ENCODE data around the gene MCM10.

The MCM10 gene

DNA sequence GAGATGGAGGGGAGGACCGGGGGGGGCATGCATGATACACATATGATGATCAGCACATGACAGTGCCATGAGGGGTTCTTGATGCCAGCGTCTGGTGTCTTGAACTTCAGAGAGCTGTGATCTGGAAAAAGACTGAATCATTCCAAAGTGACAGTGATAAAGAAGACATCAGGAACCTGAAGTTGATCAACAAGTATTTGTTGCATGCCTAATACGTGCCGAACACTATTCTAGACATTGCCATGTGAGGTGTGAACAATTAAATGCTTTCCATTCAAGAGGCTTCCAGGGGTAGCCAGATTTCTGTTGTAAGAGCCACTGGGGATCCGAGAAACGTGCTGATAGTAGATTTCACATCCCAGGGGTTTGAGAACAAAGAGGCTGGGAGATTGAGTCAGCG, 6.2 kb downstream of the MCM10 start:
- no peak for DNase-seq

GRCh38 chr10:13168781-13169180, 7.4 kb downstream of the MCM10 start:
- DNase-seq, result no peak

DNA sequence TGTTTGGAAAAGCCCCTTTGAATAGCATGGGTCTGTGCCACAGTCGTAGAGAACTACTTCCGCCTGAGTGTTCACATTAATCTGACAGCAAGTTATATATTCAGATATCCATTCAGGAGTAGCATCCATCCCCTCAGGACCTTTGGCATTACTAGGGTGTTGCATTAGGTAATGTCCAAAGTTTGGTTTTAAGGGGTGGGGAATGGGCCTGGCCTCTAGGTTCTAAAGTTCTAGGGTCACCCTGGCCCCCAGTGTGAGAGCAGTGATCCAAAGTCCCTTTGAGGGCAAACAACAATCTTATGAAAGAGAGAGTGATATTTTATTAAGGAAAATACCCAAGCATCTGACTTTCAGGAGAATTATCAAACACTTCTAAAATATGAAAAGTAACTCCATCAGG, 12.3 kb downstream of the MCM10 start:
- DNase-seq, result no peak

- DNase-seq, result no peak
Observed at GRCh38 chr10:13180788-13181187, 19.4 kb downstream of the MCM10 start.

DNA sequence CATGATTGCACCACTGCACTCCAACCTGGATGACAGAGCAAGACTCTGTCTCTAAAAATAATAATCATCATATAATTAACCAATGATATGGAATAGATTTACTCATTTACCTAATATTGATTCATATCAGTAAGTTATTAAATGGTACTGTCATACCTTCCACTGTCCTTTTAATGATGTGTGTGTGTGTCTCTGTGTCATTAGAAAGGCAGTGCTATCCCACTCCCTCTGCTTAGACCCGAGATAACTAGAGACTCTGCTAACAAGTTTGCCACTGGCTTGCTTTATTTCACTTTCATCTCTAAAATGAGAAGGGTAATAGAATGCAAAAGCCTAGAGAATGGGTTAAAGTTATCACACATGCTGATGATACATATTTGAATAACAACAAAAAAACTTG, 21.1 kb downstream of the MCM10 start:
- DNase-seq, result no peak

- DNase-seq, result no peak
Observed at GRCh38 chr10:13183625-13184024, 22.3 kb downstream of the MCM10 start.

GRCh38 chr10:13184276-13184675, 22.9 kb downstream of the MCM10 start:
- DNase-seq, result no peak

DNA sequence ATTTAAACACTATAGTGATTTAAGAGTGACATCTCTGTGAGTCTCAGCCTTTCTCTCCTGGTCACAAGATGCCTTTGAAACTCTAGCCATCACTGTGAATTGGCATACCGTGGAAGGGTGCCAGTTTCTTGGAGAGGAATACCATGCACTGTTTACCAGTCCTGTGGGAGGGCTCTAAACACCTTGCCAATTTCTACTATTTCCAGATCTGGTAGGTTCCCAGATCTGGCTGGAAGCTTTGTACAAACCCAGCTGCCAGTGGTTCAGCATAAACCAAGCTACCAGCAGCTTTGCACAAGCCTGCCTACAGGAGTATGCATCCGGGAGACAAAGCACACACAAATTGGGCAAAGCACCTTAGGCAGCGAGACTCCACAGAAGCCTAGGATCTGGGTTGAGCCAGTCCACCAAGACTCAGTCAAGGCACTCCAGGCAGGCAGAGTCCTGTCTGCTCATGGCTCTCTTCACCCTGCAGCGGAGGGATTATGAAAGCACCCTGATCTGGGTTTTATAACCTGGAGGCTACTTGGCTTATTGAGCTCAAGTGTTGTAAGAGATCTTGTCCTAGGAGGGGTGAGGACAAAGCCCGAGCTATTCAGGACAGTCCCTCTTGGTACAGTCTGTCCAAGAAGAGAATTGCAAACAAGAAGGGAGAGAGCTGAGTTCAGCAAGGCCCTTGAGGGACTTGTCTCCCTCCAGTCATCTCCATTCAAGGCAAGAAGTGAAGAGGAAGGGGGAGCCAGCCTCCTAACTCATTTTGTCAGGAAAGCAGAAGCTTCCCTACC, 23.6 kb downstream of the MCM10 start:
- no peak for DNase-seq

DNA sequence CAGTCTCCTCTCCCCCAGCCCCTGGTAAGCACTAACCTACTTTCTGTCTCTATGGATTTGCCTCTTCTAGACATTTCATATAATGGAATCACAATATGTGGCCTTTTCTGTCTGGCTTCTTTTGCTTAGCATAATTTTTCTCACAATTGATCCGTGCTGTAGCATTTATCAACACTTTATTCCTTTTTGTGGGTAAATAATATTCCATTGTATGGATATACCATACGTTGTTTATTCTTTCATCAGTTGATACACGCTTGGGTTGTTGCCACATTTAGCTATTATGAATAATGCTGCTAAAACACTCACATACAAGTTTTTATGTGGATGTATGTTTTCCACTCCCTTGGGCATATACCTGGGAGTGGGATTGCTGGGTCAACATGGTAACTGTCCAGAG, 25.8 kb downstream of the MCM10 start:
- DNase-seq, result no peak

GRCh38 chr10:13188593-13188992, 27.2 kb downstream of the MCM10 start:
- no peak for DNase-seq

DNA sequence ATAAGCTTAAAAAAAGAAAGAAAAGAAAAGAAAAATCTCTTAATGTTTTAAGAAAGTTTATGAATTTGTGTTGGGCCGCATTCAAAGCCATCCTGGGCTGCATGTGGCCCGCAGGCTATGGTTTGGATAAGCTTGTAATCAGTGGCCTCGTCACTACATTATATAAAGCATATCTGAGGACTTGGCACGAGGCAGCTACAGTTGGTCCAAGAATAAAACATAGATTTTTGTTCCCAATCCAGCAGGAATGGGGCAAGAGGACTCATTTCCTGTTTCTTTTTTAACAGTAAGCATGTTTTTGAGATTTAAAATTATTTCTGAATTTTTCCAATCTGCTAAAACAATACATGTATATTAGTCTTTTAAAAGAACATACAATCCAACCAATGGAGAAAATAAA, 28.6 kb downstream of the MCM10 start:
- no peak for DNase-seq

DNA sequence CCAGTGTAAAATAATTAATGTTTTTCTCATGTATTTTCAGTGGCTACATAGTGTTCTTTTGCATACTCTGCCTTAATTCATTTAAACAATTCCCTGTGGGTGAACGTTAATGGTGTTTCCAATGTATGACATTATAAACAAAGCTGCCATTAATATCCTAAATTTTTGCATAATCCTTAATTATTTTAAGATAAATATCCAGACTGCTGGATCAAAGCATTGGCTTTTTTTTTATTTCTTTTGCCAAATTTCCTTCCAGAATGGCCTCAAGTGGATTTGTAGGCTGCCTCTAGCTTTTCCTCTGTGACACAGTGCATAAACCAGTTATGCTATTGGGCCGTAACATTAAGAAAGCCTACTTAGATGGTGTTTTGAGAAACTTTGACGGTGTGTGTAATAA, 29.5 kb downstream of the MCM10 start:
- DNase-seq, result no peak

DNA sequence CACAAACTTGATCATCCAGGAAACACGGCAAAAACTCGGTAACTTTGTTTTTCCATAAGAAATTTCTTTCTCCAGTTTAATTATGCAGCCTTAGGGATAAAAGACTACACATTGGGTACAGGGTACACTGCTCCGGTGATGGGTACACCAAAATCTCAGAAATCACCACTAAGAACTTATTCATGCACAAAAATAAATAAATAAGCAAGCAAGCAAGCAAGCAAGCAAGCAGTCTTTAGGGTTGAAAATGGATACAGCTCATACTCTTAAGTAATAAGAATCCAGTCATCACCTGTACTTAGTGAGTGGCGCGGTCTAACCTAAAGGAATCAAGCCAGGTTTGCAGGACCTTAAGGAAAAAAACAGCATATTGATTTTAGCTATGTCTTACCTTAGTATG, 30.0 kb downstream of the MCM10 start:
- no peak for DNase-seq

DNA sequence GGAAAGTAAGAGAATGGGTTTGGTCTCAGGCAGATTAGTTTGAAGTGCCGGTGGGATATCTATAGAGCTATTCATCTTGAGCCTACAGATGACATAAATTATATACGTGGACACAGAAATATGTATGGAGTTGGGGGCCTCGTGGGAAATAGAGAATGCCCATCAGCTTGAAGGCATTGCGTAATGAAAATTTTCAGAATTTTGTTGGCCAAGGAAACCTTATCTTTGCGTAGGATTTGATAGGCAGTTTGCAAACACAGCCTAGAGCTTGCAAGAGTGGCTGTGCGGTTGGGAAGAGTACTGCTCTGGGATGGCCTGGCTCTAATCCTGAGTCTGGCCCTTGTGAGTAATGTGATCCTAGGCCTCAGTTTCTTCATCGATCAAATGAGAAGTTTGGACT, 32.3 kb downstream of the MCM10 start:
- no peak for DNase-seq

GRCh38 chr10:13195016-13195415, 33.7 kb downstream of the MCM10 start:
- DNase-seq, result no peak

- DNase-seq, result no peak
Observed at GRCh38 chr10:13201132-13201531, 39.8 kb downstream of the MCM10 start.

- DNase-seq, result no peak
Observed at GRCh38 chr10:13206091-13206490, 44.7 kb downstream of the MCM10 start.

- no peak for DNase-seq
Observed at GRCh38 chr10:13206546-13207443, 45.4 kb downstream of the MCM10 start.

GRCh38 chr10:13213163-13213562, 51.8 kb downstream of the MCM10 start:
- no peak for DNase-seq

- DNase-seq, result no peak
Observed at GRCh38 chr10:13218878-13219277, 57.5 kb downstream of the MCM10 start.

DNA sequence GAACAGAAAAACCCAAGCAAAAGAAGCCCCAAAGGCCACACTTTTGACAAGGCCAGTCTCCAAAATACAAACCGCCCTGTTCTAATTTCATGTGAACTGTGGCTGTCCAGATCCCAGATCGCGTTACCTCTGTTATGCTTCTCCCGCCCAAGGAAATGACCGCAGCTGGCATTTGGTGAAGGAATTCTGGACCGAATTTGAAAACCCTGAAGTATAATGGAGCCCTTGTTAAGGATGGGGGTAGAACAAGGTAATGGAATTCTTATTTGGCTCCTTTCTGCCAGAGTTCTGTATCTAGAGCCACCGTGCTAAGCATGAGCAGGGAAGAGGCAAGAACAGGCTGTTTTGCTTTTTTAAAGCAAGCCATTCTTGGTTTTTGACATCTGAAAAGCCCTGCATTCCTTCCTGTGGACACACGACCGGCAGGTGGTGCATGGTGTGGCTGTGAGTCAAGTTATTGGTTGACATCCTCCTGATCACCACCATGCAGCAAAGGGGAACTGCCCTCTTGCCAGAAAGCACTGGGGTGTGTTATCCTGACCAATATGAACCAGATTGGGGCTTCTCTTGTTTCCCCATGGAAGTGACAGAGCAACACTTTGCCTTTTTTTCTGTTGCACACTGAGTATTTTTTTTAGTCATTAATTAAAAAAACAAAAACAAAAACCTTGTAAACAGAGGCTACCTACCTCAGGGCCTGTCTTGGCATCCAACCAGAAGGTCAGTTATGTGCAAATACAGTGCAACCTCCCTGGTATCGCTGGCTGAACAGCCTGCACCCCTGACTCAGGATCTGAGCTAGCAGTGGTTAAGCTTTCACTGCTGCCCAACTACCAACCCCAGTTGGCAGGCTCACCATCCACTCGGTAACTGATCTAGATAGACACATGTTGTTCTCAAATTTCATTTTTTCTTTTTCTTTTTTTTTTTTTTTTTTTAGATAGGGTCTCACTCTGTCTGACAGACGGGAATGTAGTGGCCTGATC, 58.6 kb downstream of the MCM10 start:
- no peak for DNase-seq

- DNase-seq, result no peak
Observed at GRCh38 chr10:13221572-13221971, 60.2 kb downstream of the MCM10 start.

- no peak for DNase-seq
Observed at GRCh38 chr10:13222151-13222550, 60.8 kb downstream of the MCM10 start.

Measured in DMS 273 treated with DMSO at 0.1 percent for 48 hours (cell line).